CD4-positive, alpha-beta T cell (primary cell): ENCODE measurements around the gene FBLN2. TPM values are rescaled to one million over a fixed set of nuclear protein-coding genes. Genes with fewer than 3 reads are reported as not detected.

ENCODE experiments used
- ATAC-seq: fragments of 200-7000 bp; cut with Tn5 transposase; one replicate; pipeline ENCODE4 v1.10.0; 2022; ENCODE audit warnings: mild to moderate bottlenecking; ENCODE audit not compliant: poor library complexity
- CTCF ChIA-PET: fragments of 350-600 bp; sonication (Branson Sonifier 250); formaldehyde crosslinking; loops from one replicate; lab custom pipeline; 2021; ENCODE audit warnings: antibody characterized with exemption, inconsistent platforms; lab: Charles Lee
- POLR2A ChIA-PET: fragments of 350-600 bp; sonication (Branson Sonifier 250); formaldehyde crosslinking; loops from one replicate; lab custom pipeline; 2021; ENCODE audit warnings: antibody characterized with exemption, inconsistent platforms; lab: Charles Lee
- DNase-seq, 14 experiments: peaks; one replicate each; pipeline ENCODE4 v3.0.0-alpha.2; 2013 to 2020; ENCODE audit warnings: mixed read lengths in 2 of 14
- H3K27ac ChIP-seq, 2 donors: one replicate each; pipeline versions ENCODE4 v1.5.1 to v1.7.0; 2013; ENCODE audit warnings: low read length in 2 of 2, low read depth in 1 of 2, mild to moderate bottlenecking in 1 of 2
- H3K27me3 ChIP-seq, 2 experiments: 1 replicate in 1 of 2; 2 replicates in 1 of 2; pipeline versions ENCODE4 v1.6.1 to v1.7.0; 2013; ENCODE audit warnings: low read length in 2 of 2, control low read depth in 1 of 2, mild to moderate bottlenecking in 1 of 2, moderate library complexity in 1 of 2; ENCODE audit not compliant: insufficient read depth in 2 of 2, control insufficient read depth in 1 of 2
- H3K36me3 ChIP-seq: one replicate; pipeline ENCODE4 v1.6.1; 2013; ENCODE audit warnings: low read length, control low read depth; ENCODE audit not compliant: insufficient read depth
- H3K4me1 ChIP-seq: one replicate; pipeline ENCODE4 v1.6.1; 2013; ENCODE audit warnings: low read length, control low read depth; ENCODE audit not compliant: insufficient read depth
- H3K4me3 ChIP-seq: one replicate; pipeline ENCODE4 v1.5.1; 2013; ENCODE audit warnings: mild to moderate bottlenecking, low read length, moderate library complexity
- H3K9me3 ChIP-seq, 2 experiments: 1 replicate in 1 of 2; 2 replicates in 1 of 2; pipeline versions ENCODE4 v1.6.1 to v1.7.0; 2013; ENCODE audit warnings: low read length in 2 of 2, mild to moderate bottlenecking in 2 of 2, control low read depth in 1 of 2, moderate library complexity in 1 of 2; ENCODE audit not compliant: control insufficient read depth in 1 of 2, insufficient read depth in 1 of 2
- H3K27ac Mint-ChIP-seq: one replicate; pipeline ENCODE4 v1.8.0; 2020; ENCODE audit warnings: mixed read lengths
- H3K27me3 Mint-ChIP-seq: one replicate; pipeline ENCODE4 v1.8.0; 2021; ENCODE audit warnings: mixed read lengths
- H3K36me3 Mint-ChIP-seq: one replicate; pipeline ENCODE4 v1.8.0; 2021; ENCODE audit warnings: low read depth, mixed read lengths
- H3K4me1 Mint-ChIP-seq: one replicate; pipeline ENCODE4 v1.8.0; 2021; ENCODE audit warnings: low read depth, mixed read lengths
- H3K4me3 Mint-ChIP-seq: one replicate; pipeline ENCODE4 v1.8.0; 2020; ENCODE audit warnings: mild to moderate bottlenecking, mixed read lengths
- H3K9me3 Mint-ChIP-seq: one replicate; pipeline ENCODE4 v1.8.0; 2020; ENCODE audit warnings: mixed read lengths
- intact Hi-C, 2 experiments: fragments of 100-400 bp; cut with DNase I in 1 of 2; cut with micrococcal nuclease in 1 of 2; formaldehyde crosslinking; loops; one replicate each; pipeline versions ENCODE4 v1.15.1 to v1.9.0; 2023 to 2025; cut with DNase I, micrococcal nuclease
- total RNA-seq, 174 experiments: library from RNA in 2 of 174; stranded (reverse) in 2 of 174; gene quantifications; one replicate each; pipeline ENCODE4 v1.2.3 and lab custom pipeline; 2021 to 2026
- TF ChIP-seq, protein P1 (sequence below): fragments of 200-600 bp; IDR thresholded peaks from one replicate; pipeline ENCODE4 v1.8.0; 2022; ENCODE audit warnings: antibody characterized with exemption, mild to moderate bottlenecking

FBLN2 gene
- total RNA-seq, 2 experiments from 2014 or later: 0.19 to 0.25 TPM

- ATAC-seq: no peak
- no peak for DNase-seq
Observed at GRCh38 chr3:13593615-13594014, 44.7 kb downstream of the FBLN2 start.

GRCh38 chr3:13594146-13594545 lies 45.2 kb downstream of the FBLN2 start:
- ATAC-seq (no peak), DNase-seq (no peak)
- H3K4me1 ChIP-seq: no peaks in the 10 kb centered on the region
- no peaks in the 10 kb centered on the region for H3K9me3 Mint-ChIP-seq
- H3K27me3 Mint-ChIP-seq: peaks cover 4% of the 10 kb centered on the region
- ChIA-PET POLR2A (no interaction called here), CTCF (interaction anchor here (0.8 kb wide), 1 partner anchor 995 kb away, joined by 3 read pairs; no protein-coding TSS in a partner anchor)
- H3K4me3 Mint-ChIP-seq: no peak overlapping the region
- no peaks in the 10 kb centered on the region for H3K36me3 ChIP-seq
- intact Hi-C loops: no loop called here
- H3K4me3 ChIP-seq: no peak overlapping the region
- H3K27ac Mint-ChIP-seq: no peak overlapping the region
- H3K27ac ChIP-seq: no peak overlapping the region
- TF ChIP-seq, protein P1, sequence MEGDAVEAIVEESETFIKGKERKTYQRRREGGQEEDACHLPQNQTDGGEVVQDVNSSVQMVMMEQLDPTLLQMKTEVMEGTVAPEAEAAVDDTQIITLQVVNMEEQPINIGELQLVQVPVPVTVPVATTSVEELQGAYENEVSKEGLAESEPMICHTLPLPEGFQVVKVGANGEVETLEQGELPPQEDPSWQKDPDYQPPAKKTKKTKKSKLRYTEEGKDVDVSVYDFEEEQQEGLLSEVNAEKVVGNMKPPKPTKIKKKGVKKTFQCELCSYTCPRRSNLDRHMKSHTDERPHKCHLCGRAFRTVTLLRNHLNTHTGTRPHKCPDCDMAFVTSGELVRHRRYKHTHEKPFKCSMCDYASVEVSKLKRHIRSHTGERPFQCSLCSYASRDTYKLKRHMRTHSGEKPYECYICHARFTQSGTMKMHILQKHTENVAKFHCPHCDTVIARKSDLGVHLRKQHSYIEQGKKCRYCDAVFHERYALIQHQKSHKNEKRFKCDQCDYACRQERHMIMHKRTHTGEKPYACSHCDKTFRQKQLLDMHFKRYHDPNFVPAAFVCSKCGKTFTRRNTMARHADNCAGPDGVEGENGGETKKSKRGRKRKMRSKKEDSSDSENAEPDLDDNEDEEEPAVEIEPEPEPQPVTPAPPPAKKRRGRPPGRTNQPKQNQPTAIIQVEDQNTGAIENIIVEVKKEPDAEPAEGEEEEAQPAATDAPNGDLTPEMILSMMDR: no peak
- H3K9me3 ChIP-seq: no peaks in the 10 kb centered on the region
- H3K4me1 Mint-ChIP-seq: no peaks in the 10 kb centered on the region
- H3K27me3 ChIP-seq: peaks cover 2 to 5% of the 10 kb centered on the region in 2 experiments
- no peaks in the 10 kb centered on the region for H3K36me3 Mint-ChIP-seq

More at GRCh38 chr3:13593615-13594014, 44.7 kb downstream of the FBLN2 start:
- H3K4me3 Mint-ChIP-seq: no peak overlapping the region
- no peaks in the 10 kb centered on the region for H3K4me1 Mint-ChIP-seq
- TF ChIP-seq, protein P1: no peak
- Histone ChIP-seq H3K4me1 (no peaks in the 10 kb centered on the region), H3K9me3 (no peaks in the 10 kb centered on the region), H3K27me3 (peaks cover 2 to 5% of the 10 kb centered on the region in 2 experiments), H3K4me3 (no peak overlapping the region), H3K36me3 (no peaks in the 10 kb centered on the region), H3K27ac (no peak overlapping the region)
- H3K27me3 Mint-ChIP-seq: peaks cover 4% of the 10 kb centered on the region
- intact Hi-C loops: no loop called here
- no peaks in the 10 kb centered on the region for H3K9me3 Mint-ChIP-seq
- ChIA-PET CTCF (interaction anchor here (0.6 to 0.8 kb wide), 2 partner anchors 51 to 995 kb away, joined by 3 read pairs; no protein-coding TSS in a partner anchor), POLR2A (no interaction called here)
- no peak overlapping the region for H3K27ac Mint-ChIP-seq
- H3K36me3 Mint-ChIP-seq: no peaks in the 10 kb centered on the region

DNA sequence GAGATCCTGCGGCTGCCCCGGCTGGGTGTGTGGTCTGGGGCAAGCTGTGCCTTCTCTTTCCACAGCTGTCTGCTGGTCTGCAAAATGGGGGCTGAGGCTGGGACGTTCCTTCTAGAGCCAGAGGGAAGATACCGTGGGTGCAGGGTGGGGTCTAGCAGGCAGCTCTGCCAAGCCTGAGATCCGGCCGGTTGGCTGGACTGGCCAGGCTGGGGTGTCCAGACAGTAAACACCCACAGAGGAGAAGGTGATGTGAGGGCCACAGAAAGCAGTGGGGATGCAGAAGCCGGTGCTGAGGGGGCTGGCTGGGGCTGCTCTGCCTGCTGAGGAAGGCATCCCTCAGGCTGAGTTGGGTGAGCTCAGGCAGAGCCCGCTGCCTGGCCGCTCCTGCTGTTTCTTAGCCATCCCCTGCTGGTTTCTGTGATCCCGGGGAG lies 46.1 kb downstream of the FBLN2 start:
- H3K4me1 ChIP-seq: no peaks in the 10 kb centered on the region
- ChIA-PET CTCF (no interaction called here), POLR2A (no interaction called here)
- Mint-ChIP-seq H3K4me1 (no peaks in the 10 kb centered on the region), H3K4me3 (no peak overlapping the region), H3K27me3 (peaks cover 4% of the 10 kb centered on the region), H3K36me3 (no peaks in the 10 kb centered on the region), H3K9me3 (no peaks in the 10 kb centered on the region), H3K27ac (no peak overlapping the region)
- H3K36me3 ChIP-seq: no peaks in the 10 kb centered on the region
- intact Hi-C loops: no loop called here
- peaks cover 2 to 5% of the 10 kb centered on the region in 2 experiments for H3K27me3 ChIP-seq
- no peak overlapping the region for H3K4me3 ChIP-seq
- DNase-seq: no peak
- TF ChIP-seq, protein P1: no peak
- H3K27ac ChIP-seq: no peak overlapping the region
- no peaks in the 10 kb centered on the region for H3K9me3 ChIP-seq
- no peak for ATAC-seq
